GM19193 (cell line): ENCODE measurements around the gene HFM1.

ENCODE experiments used
- POLR2A ChIP-seq: IDR thresholded peaks from 4 replicates; pipeline ENCODE4 v1.6.1; 2011; ENCODE audit not compliant: insufficient read depth, insufficient read length; ENCODE audit errors: extremely low read depth

HFM1 gene

GRCh38 chr1:91393042-91393441, 11.6 kb downstream of the HFM1 start:
- no peak for TF ChIP-seq POLR2A

DNA sequence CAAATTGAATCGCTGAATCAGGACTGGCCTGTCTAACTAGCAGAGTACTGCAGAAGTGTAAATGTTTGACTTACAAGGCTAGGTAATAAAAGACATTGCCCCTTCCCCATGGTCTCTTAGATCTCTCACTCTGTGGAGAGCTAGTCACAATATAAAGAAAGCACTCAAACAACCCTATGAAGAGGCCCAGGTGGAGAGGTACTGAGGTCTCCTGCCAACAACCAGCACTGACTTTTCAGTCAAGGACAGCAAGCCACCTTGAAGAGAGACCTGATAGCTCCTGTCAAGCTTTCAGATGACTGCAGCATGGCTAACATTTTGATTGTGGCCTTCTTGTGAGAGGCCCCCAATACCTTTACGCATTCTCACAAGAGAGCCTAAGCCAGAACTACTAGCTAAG, 18.5 kb downstream of the HFM1 start:
- TF ChIP-seq POLR2A: no peak

GRCh38 chr1:91383456-91383855, 21.2 kb downstream of the HFM1 start:
- TF ChIP-seq POLR2A: no peak

- no peak for TF ChIP-seq POLR2A
These were observed 22.8 kb downstream of the HFM1 start for GRCh38 chr1:91381844-91382243.

- TF ChIP-seq POLR2A: no peak
These were observed 30.6 kb downstream of the HFM1 start for GRCh38 chr1:91374086-91374485.

DNA sequence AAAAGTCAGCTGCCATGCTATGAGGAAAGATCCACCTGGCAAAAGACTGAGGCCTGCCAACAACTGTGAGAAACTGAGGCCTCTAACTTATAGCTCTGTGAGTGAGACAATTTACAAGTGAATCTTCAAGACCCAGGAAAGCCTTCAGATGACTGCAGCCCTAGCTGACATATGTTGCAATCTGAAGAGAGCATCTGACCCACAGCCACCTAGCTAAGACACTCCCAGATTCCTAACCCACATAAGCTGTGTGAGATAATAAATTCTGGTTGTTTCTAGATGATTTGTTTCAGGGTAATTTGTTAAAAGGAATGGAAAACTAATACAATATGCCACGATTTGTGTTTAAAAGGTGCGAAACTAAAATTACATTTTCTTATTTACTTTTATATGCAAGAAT, 55.1 kb downstream of the HFM1 start:
- TF ChIP-seq POLR2A: no peak

DNA sequence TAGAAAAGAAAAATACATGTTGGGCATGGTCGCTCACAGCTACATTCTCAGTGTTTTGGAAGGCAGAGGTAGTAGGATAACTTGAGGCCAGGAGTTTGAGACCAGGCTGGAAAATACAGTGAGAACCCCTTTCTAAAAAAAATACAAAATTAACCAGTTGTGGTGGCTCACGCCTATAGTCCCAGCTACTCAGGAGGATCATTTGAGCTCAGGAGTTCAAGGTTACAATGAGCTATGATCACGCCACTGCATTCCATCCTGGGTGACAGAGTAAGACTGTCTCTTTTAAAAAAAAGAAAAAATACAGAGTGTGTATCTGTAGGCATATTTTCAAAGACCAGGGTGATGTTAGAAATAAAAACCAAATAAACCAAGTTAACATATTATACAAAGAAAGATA, 57.8 kb downstream of the HFM1 start:
- TF ChIP-seq POLR2A: no peak

GRCh38 chr1:91345395-91346005, 59.1 kb downstream of the HFM1 start:
- TF ChIP-seq POLR2A: no peak

DNA sequence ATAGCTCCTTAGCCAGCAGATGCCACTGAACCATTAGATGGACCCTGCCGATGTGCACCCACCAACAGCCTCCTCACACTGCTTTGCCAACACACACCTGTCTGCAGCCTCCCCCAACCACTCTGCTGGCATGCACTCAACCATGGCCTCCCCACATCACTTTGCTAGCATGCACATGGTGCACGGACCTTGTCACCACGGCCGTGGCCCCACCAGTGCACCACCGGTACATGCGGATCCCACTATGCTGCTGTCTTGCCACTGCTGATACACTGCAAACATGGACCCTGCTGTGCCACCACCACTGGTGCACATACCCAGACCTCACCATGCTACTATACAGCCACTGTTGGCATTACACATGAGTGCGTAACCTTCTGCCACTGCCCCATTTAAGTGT, 66.1 kb downstream of the HFM1 start:
- TF ChIP-seq POLR2A: no peak

- TF ChIP-seq POLR2A: no peak
These were observed 69.0 kb downstream of the HFM1 start for GRCh38 chr1:91335603-91336002.

- no peak for TF ChIP-seq POLR2A
These were observed 69.8 kb downstream of the HFM1 start for GRCh38 chr1:91334856-91335255.

GRCh38 chr1:91325456-91325855, 79.2 kb downstream of the HFM1 start:
- TF ChIP-seq POLR2A: no peak

DNA sequence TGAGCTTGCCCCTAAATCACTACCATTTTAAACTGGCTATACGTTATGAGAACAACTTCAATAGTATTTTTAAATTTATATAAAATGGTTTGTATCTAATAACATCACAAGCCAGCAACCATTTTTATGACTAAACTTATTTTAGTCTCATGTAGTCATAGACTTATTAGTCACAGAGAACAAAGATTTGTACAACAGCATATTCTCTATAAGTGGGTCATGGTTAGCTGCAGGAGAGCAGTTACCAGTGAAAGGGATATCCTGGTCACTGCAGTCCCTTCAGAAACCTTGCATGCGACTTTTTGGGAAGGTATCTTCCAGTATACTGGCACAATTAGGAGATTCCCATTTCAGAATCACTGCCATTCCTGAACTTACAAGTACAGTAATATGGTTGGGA, 90.0 kb downstream of the HFM1 start:
- TF ChIP-seq POLR2A: no peak

GRCh38 chr1:91311672-91312071, 93.0 kb downstream of the HFM1 start:
- TF ChIP-seq POLR2A: no peak

GRCh38 chr1:91308544-91308943, 96.1 kb downstream of the HFM1 start:
- TF ChIP-seq POLR2A: no peak

- no peak for TF ChIP-seq POLR2A
These were observed 96.7 kb downstream of the HFM1 start for GRCh38 chr1:91307784-91308409.

- no peak for TF ChIP-seq POLR2A
These were observed 101.5 kb downstream of the HFM1 start for GRCh38 chr1:91303165-91303564.
